B cell (primary cell): ENCODE measurements around the gene PRXL2A. TPM values are rescaled to one million over a fixed set of nuclear protein-coding genes. Genes with fewer than 3 reads are reported as not detected.

ENCODE experiments used
- ATAC-seq: fragments of 200-7000 bp; cut with Tn5 transposase; one replicate; pipeline ENCODE4 v1.10.0; 2021; ENCODE audit warnings: low read depth, mild to moderate bottlenecking, moderate number of reproducible peaks, moderate library complexity
- CTCF ChIA-PET: fragments of 350-600 bp; sonication (Branson Sonifier 250); formaldehyde crosslinking; loops from one replicate; lab custom pipeline; 2021; ENCODE audit warnings: antibody characterized with exemption, inconsistent platforms; lab: Charles Lee
- POLR2A ChIA-PET: fragments of 350-600 bp; sonication (Branson Sonifier 250); formaldehyde crosslinking; loops from one replicate; lab custom pipeline; 2021; ENCODE audit warnings: antibody characterized with exemption; lab: Charles Lee
- DNase-seq: peaks from one replicate; pipeline ENCODE4 v3.0.0; 2013
- H2AFZ ChIP-seq: 2 replicates; pipeline ENCODE4 v1.6.1; 2012; ENCODE audit warnings: mild to moderate bottlenecking, low read depth, low read length; ENCODE audit not compliant: insufficient read depth, poor library complexity, severe bottlenecking
- H3K27ac ChIP-seq, 2 donors: 1 replicate in 1 of 2; 2 replicates in 1 of 2; pipeline ENCODE4 v1.5.1; 2012 to 2013; ENCODE audit warnings: low read length in 2 of 2, mild to moderate bottlenecking in 2 of 2, moderate library complexity in 1 of 2
- H3K27me3 ChIP-seq, 4 experiments: fragments of 200-600 bp in 1 of 4; sonication (generic) in 1 of 4; replicated peaks in 1 of 4; 1 replicate in 2 of 4; 2 replicates in 2 of 4; pipeline versions ENCODE4 v1.6.1 to v1.7.0; 2013 to 2016; ENCODE audit warnings: low read length in 3 of 4, mild to moderate bottlenecking in 2 of 4, mixed read lengths in 1 of 4, moderate library complexity in 1 of 4; ENCODE audit not compliant: insufficient read depth in 4 of 4, control insufficient read depth in 3 of 4; ENCODE audit errors: control extremely low read depth in 1 of 4
- H3K36me3 ChIP-seq, 2 experiments: replicated peaks in 1 of 2; 1 replicate in 1 of 2; 2 replicates in 1 of 2; pipeline versions ENCODE4 v1.6.1 to v1.7.1; 2013; ENCODE audit warnings: low read length in 1 of 2; ENCODE audit not compliant: insufficient read depth in 2 of 2, control insufficient read depth in 1 of 2; ENCODE audit errors: control extremely low read depth in 1 of 2, extremely low read depth in 1 of 2
- H3K4me1 ChIP-seq, 2 donors: fragments of 200-600 bp in 1 of 2; sonication (generic) in 1 of 2; 1 replicate in 1 of 2; 2 replicates in 1 of 2; pipeline versions ENCODE4 v1.5.1 to v1.6.1; 2013 to 2017; ENCODE audit warnings: low read length in 2 of 2; ENCODE audit not compliant: control insufficient read depth in 2 of 2, insufficient read depth in 2 of 2
- H3K4me2 ChIP-seq: replicated peaks from 2 replicates; pipeline ENCODE3; 2012; ENCODE audit warnings: mild to moderate bottlenecking, low read depth, low read length; ENCODE audit not compliant: poor library complexity, severe bottlenecking
- H3K4me3 ChIP-seq, 5 experiments: fragments of 200-600 bp in 1 of 5; sonication (generic) in 1 of 5; 1 replicate in 3 of 5; 2 replicates in 2 of 5; pipeline versions ENCODE4 v1.5.1 to v1.7.0; 2011 to 2016; ENCODE audit warnings: low read length in 4 of 5, mild to moderate bottlenecking in 4 of 5, low read depth in 2 of 5, control low read depth in 1 of 5, moderate library complexity in 1 of 5; ENCODE audit not compliant: insufficient read depth in 1 of 5; ENCODE audit errors: control extremely low read depth in 1 of 5, extremely low read depth in 1 of 5
- H3K79me2 ChIP-seq: fragments of 200-600 bp; sonication (generic); one replicate; pipeline ENCODE4 v1.6.0; 2016; ENCODE audit warnings: low read length; ENCODE audit not compliant: control insufficient read depth, insufficient read depth
- H3K9ac ChIP-seq: fragments of 200-600 bp; sonication (generic); 2 replicates; pipeline ENCODE4 v1.6.1; 2017; ENCODE audit warnings: mild to moderate bottlenecking, low read length, moderate library complexity
- H3K9me3 ChIP-seq, 3 donors: one replicate each; pipeline versions ENCODE4 v1.6.1 to v1.7.1; 2013; ENCODE audit warnings: low read length in 2 of 3; ENCODE audit not compliant: control insufficient read depth in 2 of 3, insufficient read depth in 1 of 3; ENCODE audit errors: control extremely low read depth in 1 of 3
- H4K20me1 ChIP-seq: 2 replicates; pipeline ENCODE4 v1.6.0; 2012; ENCODE audit warnings: mild to moderate bottlenecking, low read length; ENCODE audit not compliant: insufficient read depth, control insufficient read depth, poor library complexity, severe bottlenecking
- H3K27ac Mint-ChIP-seq: one replicate; pipeline ENCODE4 v1.8.0; 2021; ENCODE audit warnings: mixed read lengths
- H3K27me3 Mint-ChIP-seq: one replicate; pipeline ENCODE4 v1.8.0; 2021; ENCODE audit warnings: mixed read lengths
- H3K4me1 Mint-ChIP-seq: one replicate; pipeline ENCODE4 v1.8.0; 2021; ENCODE audit warnings: mixed read lengths
- H3K4me3 Mint-ChIP-seq: one replicate; pipeline ENCODE4 v1.8.0; 2021; ENCODE audit warnings: mixed read lengths
- H3K9me3 Mint-ChIP-seq: one replicate; pipeline ENCODE4 v1.8.0; 2022; ENCODE audit warnings: mixed read lengths; ENCODE audit not compliant: insufficient read depth
- CTCF ChIP-seq: fragments of 200-600 bp; IDR thresholded peaks from one replicate; pipeline ENCODE4 v1.8.0; 2022; ENCODE audit warnings: antibody characterized with exemption, mild to moderate bottlenecking
- EZH2 ChIP-seq: IDR thresholded peaks from 2 replicates; pipeline ENCODE4 v1.6.1; 2012; ENCODE audit warnings: borderline replicate concordance, low read depth, mild to moderate bottlenecking, moderate library complexity, low read length; ENCODE audit not compliant: insufficient read depth, poor library complexity, severe bottlenecking
- WGBS: methylation state at CpG from one replicate; pipeline ENCODE4 v1.1.5; 2013; ENCODE audit warnings: missing lambda C conversion rate; ENCODE audit not compliant: insufficient coverage; 5-methylcytosine and 5-hydroxymethylcytosine counted together
- intact Hi-C: fragments of 100-400 bp; cut with micrococcal nuclease; formaldehyde crosslinking; loops from one replicate; pipeline ENCODE4 v1.10.0; 2022
- polyA plus RNA-seq: library from polyadenylated mRNA; depleted of rRNA; stranded (reverse); fragments of >200 nt; gene quantifications from 2 replicates; pipeline ENCODE4 v1.2.3, GENCODE V29; 2012
- total RNA-seq, 2 donors: library from RNA; stranded (reverse); fragments of 120-200 nt in 1 of 2; gene quantifications; 1 replicate in 1 of 2; 2 replicates in 1 of 2; pipeline versions ENCODE4 v1.2.3 to v1.2.4, GENCODE V29; 2013 to 2022

PRXL2A gene
- total and polyA plus RNA-seq, 2 donors (not counting 1 experiment from before 2014, with no cell fraction given): 2.8 to 9.4 TPM

DNA sequence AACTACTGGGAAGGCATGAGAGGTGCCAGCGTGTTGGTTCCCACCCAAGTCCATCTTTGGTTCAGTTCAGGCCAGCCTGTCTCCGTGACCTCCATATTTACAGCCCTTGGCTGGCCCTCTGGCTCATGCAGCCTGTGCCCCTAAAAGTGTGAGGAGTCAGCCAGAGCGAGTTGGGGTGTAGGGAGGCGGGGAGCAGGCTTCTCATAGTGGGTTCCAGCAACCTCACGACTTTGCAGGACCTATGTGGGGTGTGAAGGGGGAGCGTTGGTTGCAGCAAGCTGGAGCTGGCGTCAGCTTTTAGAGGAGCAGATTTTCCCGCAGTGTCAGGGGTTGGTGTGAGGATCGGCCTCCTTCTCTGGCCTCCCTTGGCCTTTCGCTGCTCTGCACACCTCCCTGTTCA, 55.5 kb downstream of the PRXL2A start:
- ChIA-PET CTCF (interaction anchor here (1.3 to 5.1 kb wide), 5 partner anchors 9 to 81 kb away, joined by 3 to 41 read pairs (median 8); no protein-coding TSS in a partner anchor), POLR2A (interaction anchor here (1.0 to 2.4 kb wide), 2 partner anchors 9 kb away, joined by 3 to 7 read pairs; partner anchors contain the start of gene TSPAN14)
- Mint-ChIP-seq H3K27ac (peak overlapping the region; percentile 84), H3K27me3 (no peaks in the 10 kb centered on the region), H3K4me3 (peak overlapping the region; percentile 86), H3K9me3 (no peaks in the 10 kb centered on the region), H3K4me1 (peaks cover 98% of the 10 kb centered on the region)
- Histone ChIP-seq H3K4me1 (peaks cover 93 to 94% of the 10 kb centered on the region in 2 donors), H3K27ac (no peak overlapping the region), H3K4me3 (no peak overlapping the region), H3K79me2 (peaks cover 98% of the 10 kb centered on the region), H2AFZ (no peak overlapping the region), H3K27me3 (no peaks in the 10 kb centered on the region), H3K36me3 (peaks cover 0 to 4% of the 10 kb centered on the region in 2 experiments), H3K9me3 (no peaks in the 10 kb centered on the region), H3K9ac (peak overlapping the region; percentile 7), H3K4me2 (peak overlapping the region; percentile 54), H4K20me1 (peaks cover 58% of the 10 kb centered on the region)
- intact Hi-C loops: loop anchor here (1.0 kb wide), 2 partner anchors 8 to 10 kb away; partner anchors contain the start of gene TSPAN14
- ATAC-seq (no peak), DNase-seq (no peak)
- TF ChIP-seq CTCF (no peak), EZH2 (no peak)
- 93% methylated on average over 9 of the region's 10 CpGs for WGBS
